UCSD-AML1 (cell line): ENCODE data around the gene DUSP11.
"Not testable (repeated sequence)": the region's sequence is repeated elsewhere in the genome, so short reads cannot be mapped to it uniquely, and the experiment has no call there.

Source experiments
- DNase-seq: peaks from one replicate; lab custom pipeline; 2025; ENCODE audit not compliant: unreplicated experiment; lab: John Stamatoyannopoulos, UW

DUSP11 gene

GRCh38 chr2:73776381-73776780 is 3.5 kb downstream of the DUSP11 start:
- no peak for DNase-seq

- no peak for DNase-seq
Observed at GRCh38 chr2:73772819-73773218, 7.1 kb downstream of the DUSP11 start.

DNA sequence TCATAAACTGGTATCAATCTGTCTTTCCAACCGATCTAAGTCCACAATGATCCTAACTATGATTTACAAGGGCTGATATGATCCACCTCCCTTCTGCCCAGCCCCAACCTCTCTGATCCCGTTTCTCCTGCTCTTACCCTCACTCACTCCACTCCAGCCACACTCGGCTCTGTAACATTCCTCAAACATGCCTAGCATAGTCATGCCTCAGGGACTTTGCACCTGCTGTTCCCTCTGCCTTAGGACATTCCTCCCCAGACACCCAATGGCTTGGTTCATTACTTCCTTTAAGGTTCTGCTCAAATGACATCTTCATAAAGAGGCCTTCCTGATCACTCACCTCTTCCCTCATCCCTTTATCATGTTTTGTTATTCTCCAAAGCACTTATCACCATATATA is 9.2 kb downstream of the DUSP11 start:
- DNase-seq: no peak

DNA sequence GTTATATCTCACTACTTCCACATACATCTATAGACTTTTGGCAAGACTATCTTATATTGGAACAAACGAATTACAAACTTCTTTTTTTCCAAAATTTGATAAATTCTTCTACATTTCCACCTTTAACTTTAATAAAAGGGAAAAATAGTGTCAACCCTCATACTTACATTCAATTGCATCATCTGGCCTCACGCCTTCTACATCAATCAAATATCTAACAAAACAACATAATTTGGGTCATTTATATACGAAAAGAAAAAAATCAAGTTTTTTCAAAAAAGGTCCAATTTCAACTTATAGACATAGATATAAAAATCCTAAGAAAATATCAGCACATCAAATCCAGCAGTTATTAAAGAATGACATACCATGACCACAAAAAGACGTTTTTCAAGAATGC is 12.9 kb downstream of the DUSP11 start:
- no peak for DNase-seq

GRCh38 chr2:73766349-73766748 is 13.6 kb downstream of the DUSP11 start:
- no peak for DNase-seq

GRCh38 chr2:73764945-73765344 is 15.0 kb downstream of the DUSP11 start:
- DNase-seq: no peak

GRCh38 chr2:73762571-73762970 is 17.3 kb downstream of the DUSP11 start:
- no peak for DNase-seq

DNA sequence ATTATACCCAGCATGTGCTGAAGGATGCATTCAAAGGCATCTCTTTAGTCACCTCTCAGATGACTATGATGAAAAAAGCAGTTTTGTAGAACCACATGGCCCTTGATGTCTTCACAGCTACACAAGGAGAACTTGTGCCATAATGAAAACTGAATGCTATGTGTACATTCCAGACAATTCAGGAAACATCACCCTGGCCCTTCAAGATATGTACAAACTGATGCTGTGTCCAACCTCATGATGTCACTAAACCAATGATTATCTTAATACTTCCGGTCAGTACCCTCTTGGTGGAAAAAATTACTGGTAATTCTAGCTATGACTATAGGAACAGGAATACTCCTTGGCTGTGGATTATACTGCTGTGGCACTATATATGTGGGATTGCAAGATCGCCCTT is 20.0 kb downstream of the DUSP11 start:
- no peak for DNase-seq

- DNase-seq: no peak
Observed at GRCh38 chr2:73759285-73759764, 20.6 kb downstream of the DUSP11 start.

GRCh38 chr2:73754332-73754731 is 25.6 kb downstream of the DUSP11 start:
- DNase-seq: not testable (repeated sequence)

- no peak for DNase-seq
Observed at GRCh38 chr2:73749314-73749713, 30.6 kb downstream of the DUSP11 start.

- no peak for DNase-seq
Observed at GRCh38 chr2:73746877-73747208, 33.1 kb downstream of the DUSP11 start.

GRCh38 chr2:73746015-73746876 is 33.7 kb downstream of the DUSP11 start:
- no peak for DNase-seq

DNA sequence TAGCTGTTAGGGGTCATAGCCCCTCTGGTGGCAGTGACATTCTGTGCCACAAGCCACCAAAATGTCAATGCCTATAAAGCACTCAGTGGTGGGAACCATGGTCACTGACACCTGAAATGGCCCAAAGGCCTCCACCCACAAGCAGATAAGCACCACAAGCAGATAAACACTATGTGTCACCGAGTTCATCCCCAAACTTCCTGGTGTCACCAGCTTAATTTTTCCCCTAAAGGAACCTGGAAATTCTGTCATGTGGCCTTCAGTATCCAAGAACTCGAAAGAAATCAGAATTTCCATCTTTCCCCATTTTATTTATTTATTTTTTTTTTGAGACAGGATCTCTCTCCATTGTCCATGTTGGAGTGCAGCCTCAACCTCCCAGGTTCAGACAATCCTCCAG is 39.1 kb downstream of the DUSP11 start:
- no peak for DNase-seq

DNA sequence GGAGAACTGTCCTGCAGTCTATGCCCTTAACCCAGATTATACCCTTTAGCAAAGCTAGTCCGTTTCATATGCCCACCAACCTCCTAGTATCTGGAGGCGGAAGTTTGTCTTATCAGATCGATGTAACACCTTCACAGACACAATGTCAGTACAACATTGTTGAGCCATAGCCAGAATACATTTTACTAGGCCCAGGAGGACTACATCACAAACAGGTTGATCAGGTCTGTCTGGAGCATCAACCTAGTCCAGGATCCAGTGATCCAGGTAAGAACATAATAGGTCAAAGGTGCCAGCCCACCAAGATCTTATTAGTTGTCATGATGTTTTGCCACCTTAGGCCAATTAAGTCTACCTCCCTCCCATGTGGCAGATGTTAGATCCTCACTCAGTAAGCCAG is 40.8 kb downstream of the DUSP11 start:
- DNase-seq: no peak

GRCh38 chr2:73736855-73737779 is 42.8 kb downstream of the DUSP11 start, which contains the start of gene TPRKB:
Gene TPRKB (minus strand): TSS chr2:73737345. CDS start chr2:73734569, 2,776 bp downstream.
- DNase-seq: peak; percentile 97

DNA sequence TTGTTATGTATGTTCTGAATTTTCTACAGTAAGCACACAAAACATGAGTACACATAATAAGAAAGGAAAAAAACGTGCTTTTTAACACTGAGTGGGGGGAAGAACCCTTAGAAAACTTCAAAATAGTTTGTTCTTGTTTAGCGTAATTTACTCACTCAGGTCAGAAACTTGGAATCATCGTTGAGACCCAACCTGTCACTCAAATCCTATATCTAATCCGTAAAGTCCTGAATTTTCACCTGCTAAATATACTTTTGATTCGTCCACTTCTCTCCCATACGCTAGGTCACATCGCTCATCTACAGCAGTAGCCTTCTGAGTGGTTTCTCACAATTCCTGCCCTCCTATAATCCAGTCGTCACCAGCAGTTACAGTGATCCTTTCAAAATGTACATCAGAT is 43.5 kb downstream of the DUSP11 start:
- DNase-seq: no peak

DNA sequence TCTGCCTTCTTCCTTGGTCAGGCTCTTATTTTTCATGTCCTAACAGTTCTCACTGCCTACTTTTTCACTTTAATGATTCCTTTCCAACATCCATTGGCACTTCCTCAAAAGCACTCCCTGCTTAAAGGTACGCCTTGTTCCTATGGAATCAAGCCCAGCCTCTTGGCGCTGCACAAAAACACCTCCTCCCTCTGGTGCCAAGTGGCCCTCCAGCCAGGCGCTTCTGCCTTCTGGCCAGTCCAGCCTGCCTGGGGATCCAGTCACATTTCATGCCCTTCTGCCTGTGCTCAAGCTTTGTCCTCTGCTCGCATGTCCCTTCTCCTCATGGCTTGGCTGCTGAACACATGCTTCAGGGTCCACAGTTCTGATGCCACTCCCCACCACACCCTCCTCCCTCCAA is 49.1 kb downstream of the DUSP11 start:
- DNase-seq: no peak

- DNase-seq: no peak
Observed at GRCh38 chr2:73728711-73729110, 51.2 kb downstream of the DUSP11 start.

- no peak for DNase-seq
Observed at GRCh38 chr2:73728043-73728442, 51.9 kb downstream of the DUSP11 start.

DNA sequence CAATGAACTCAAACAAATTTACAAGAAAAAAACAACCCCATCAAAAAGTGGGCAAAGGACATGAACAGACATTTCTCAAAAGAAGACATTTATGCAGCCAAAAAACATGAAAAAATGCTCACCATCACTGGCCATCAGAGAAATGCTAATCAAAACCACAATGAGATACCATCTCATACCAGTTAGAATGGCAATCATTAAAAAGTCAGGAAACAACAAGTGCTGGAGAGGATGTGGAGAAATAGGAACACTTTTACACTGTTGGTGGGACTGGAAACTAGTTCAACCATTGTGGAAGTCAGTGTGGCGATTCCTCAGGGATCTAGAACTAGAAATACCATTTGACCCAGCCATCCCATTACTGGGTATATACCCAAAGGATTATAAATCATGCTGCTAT is 53.2 kb downstream of the DUSP11 start:
- DNase-seq: not testable (repeated sequence)
